GM12864 (cell line): ENCODE data around the gene BIVM.

ENCODE experiments used
- DNase-seq: peaks from one replicate; pipeline ENCODE4 v3.0.0-alpha.2; 2011; ENCODE audit warnings: low read depth
- H3K4me3 ChIP-seq: 2 replicates; pipeline ENCODE4 v1.5.1; 2011; ENCODE audit warnings: mild to moderate bottlenecking, low read depth, low read length, control low read depth
- TF ChIP-seq, protein P1 (sequence below): IDR thresholded peaks from 2 replicates; pipeline ENCODE4 v1.5.1; 2011; ENCODE audit warnings: low read depth, mild to moderate bottlenecking, moderate library complexity, low read length, control low read depth, inconsistent platforms; ENCODE audit errors: missing control alignments

Gene BIVM

DNA sequence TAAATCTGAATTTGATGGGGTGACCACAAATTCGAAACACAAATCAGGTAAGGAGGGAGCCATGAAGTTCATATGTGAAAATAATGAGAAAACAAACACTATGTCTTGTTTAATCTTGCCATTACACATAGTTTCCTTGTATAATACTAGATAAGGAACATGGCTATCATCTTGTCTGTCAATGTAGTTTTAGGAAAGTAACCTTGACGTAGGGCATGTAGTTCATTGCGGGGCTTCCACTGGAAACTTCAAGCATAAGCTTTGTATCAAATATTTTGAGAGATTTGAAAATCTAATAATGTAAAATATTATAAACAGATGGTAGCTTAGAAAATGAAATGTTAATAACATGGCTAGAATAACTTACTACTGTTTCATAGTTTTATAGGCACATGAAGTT lies 8.8 kb downstream of the BIVM start:
- H3K4me3 ChIP-seq: no peak overlapping the region
- DNase-seq: no peak
- TF ChIP-seq, protein P1, sequence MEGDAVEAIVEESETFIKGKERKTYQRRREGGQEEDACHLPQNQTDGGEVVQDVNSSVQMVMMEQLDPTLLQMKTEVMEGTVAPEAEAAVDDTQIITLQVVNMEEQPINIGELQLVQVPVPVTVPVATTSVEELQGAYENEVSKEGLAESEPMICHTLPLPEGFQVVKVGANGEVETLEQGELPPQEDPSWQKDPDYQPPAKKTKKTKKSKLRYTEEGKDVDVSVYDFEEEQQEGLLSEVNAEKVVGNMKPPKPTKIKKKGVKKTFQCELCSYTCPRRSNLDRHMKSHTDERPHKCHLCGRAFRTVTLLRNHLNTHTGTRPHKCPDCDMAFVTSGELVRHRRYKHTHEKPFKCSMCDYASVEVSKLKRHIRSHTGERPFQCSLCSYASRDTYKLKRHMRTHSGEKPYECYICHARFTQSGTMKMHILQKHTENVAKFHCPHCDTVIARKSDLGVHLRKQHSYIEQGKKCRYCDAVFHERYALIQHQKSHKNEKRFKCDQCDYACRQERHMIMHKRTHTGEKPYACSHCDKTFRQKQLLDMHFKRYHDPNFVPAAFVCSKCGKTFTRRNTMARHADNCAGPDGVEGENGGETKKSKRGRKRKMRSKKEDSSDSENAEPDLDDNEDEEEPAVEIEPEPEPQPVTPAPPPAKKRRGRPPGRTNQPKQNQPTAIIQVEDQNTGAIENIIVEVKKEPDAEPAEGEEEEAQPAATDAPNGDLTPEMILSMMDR: no peak

DNA sequence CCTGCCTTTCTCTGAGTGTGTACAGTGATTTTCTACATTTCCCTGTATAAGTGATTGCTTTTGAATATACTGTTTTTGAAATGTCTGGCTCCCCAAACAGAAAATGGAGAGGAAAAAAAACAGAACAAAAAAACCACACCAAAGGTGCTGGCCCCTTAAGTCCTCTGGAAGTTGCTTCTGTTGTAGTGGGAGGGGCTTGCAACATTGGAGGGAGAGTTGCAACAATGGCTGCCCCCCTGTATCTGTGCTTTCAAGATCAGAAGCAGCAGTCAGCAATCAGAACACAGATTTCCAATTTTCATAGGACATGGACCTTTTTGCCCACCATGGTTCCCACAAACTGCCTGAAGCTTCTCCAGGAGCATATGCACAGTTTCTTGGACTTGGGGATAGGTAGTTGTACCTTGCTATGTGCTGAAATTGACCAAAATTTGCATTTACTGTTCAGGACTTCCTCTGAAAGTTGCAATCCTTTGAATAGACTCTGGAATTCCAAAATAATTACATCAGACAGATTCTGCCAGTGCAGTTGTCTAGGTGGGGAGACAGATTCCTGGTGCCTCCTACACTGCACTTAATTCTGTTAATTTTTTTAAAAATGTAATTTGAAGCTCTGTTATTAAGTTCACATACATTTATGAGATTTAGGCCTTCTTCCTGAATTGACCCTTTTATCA lies 13.8 kb downstream of the BIVM start:
- DNase-seq: no peak
- no peak overlapping the region for H3K4me3 ChIP-seq
- TF ChIP-seq, protein P1: no peak

DNA sequence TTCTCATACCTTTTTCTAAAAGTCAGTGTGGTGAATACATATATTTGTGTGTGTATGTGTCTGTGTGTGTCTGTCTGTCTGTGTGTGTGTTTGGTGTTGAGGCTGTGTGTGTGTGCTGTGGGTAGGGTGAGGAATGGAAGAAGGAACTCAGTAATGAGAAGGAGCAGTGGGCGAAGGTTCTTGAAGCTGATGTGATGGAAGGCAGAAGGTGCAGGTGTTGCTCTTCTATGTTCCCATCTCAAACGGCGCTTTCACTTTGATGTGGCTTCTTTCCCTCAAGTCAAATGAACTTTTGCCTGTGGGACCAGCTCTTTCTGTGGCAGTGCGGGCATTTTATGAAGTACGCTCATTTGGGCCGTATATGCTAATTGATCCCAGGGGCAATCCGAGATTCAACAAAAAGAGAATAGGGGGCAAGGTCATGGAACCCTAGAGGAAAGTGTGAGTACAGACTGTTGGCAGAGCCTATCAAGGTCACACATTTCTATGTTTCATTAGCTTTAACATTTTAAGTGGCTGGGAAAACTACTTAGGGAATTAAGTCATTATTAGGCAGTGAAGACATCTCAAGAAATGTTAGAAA lies 15.2 kb downstream of the BIVM start:
- no peak for DNase-seq
- TF ChIP-seq, protein P1: no peak

DNA sequence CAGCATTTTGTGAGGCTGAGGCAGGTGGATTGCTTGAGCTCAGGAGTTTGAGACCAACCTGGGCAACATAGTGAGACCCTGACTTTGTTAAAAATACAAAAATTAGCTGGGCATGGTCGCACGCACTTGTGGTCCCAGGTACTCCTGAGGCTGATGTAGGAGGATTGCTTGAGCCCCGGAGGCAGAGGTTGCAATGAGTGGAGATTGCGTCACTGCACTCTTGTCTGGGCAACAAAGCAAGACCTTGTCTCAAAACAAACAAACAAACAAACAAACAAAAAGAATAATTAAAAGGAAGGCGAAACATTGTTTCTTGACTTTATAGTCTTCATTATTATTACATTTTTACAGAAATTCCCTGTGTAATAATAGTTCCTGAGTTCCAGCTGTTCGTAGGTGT lies 15.9 kb downstream of the BIVM start:
- no peak overlapping the region for H3K4me3 ChIP-seq
- TF ChIP-seq, protein P1: no peak

More for the DNA sequence above, 15.2 kb downstream of the BIVM start:
- H3K4me3 ChIP-seq: no peak overlapping the region

DNA sequence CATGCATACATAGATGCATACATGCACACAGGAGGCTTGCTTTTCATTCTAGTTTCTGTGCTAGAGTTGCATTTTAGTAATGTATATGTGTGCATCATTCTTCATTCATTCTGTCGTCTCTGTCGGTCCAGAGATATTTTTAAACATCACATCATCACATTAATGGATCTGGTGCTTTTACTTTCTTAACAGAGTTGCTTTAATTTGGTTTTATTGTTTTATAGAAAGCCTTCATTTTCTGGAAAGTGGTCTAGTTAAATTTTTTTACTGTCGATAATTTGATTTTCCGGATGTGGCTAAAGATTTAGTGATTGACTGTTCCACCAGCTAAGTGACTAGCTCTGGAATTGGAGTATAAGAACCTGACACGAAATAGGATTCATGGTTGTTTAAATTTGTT lies 16.9 kb downstream of the BIVM start:
- TF ChIP-seq, protein P1: no peak
- no peak for DNase-seq
- H3K4me3 ChIP-seq: no peak overlapping the region

More for the DNA sequence above, 15.9 kb downstream of the BIVM start:
- no peak for DNase-seq

DNA sequence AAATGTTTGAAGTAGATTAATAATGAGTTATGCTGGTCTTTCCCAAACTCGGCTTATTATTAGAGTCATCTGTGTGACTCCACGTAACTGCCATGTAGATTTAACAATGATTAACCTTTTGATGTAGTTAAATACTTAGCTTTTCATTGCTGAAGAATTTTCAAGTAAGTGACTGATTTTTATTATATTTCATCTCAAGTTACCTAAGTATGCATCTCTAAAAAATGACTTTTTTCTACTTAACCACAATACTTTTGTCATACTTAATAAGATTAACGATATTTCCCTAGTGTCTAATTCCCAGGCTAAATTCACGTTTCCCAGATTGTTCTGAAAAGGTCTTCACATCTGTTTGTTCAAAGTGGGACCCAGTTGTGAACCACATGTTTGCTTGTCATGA lies 17.8 kb downstream of the BIVM start:
- TF ChIP-seq, protein P1: no peak
- no peak overlapping the region for H3K4me3 ChIP-seq
- DNase-seq: no peak

DNA sequence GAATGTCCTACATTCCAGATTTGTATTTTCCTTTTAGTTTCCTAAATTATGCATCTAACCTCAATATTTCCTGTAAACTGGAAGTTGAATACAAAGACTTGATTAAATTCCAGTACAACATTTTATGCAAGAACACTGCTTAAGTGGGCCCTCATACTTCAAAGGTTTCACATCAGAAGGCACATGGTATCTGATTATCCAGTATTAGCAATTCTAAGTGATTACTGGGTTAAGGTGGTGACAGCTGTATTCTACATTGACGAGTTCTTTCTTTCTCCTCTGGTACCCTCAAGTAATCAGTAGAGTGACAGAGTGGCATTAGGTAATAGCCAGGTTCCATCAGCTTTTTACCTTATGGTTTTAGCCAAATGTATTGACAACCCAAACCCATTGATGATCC lies 18.3 kb downstream of the BIVM start:
- H3K4me3 ChIP-seq: no peak overlapping the region
- no peak for DNase-seq
- TF ChIP-seq, protein P1: no peak
